GM18868 (cell line): Measurements from ENCODE around the gene DNMT3B.
A peak's percentile ranks its signal among the peaks of the same experiment; 100 is the strongest.
"Not testable (repeated sequence)": the region's sequence is repeated elsewhere in the genome, so short reads cannot be mapped to it uniquely, and the experiment has no call there.

Experiments
- ATAC-seq: cut with Tn5 transposase; IDR thresholded peaks from one replicate; pipeline ENCODE4 v1.9.1; 2021; ENCODE audit warnings: mild to moderate bottlenecking, moderate library complexity; ENCODE audit not compliant: unreplicated experiment

DNMT3B gene

GRCh38 chr20:32761831-32762753 lies at the start of gene DNMT3B:
TSS of gene DNMT3B (plus strand) at chr20:32762385. CDS start at chr20:32780324, 17,939 bp downstream.
- peak; percentile 62 for ATAC-seq

- no peak for ATAC-seq
Observed at GRCh38 chr20:32718749-32719348, 43.3 kb upstream of the DNMT3B start.

- ATAC-seq = no peak
Observed at GRCh38 chr20:32727683-32728082, 34.5 kb upstream of the DNMT3B start.

GRCh38 chr20:32728435-32728834 lies 33.8 kb upstream of the DNMT3B start:
- not testable (repeated sequence) for ATAC-seq

- not testable (repeated sequence) for ATAC-seq
Observed at GRCh38 chr20:32729334-32729733, 32.9 kb upstream of the DNMT3B start.

GRCh38 chr20:32731882-32732266 lies 30.3 kb upstream of the DNMT3B start:
- ATAC-seq = no peak

- no peak for ATAC-seq
Observed at GRCh38 chr20:32737371-32738223, 24.6 kb upstream of the DNMT3B start.

- no peak for ATAC-seq
Observed at GRCh38 chr20:32741151-32741550, 21.0 kb upstream of the DNMT3B start.

- ATAC-seq = peak; percentile 22
Observed at GRCh38 chr20:32742322-32743236, 19.6 kb upstream of the DNMT3B start.

- ATAC-seq = peak; percentile 57
Observed at GRCh38 chr20:32743237-32744112, 18.7 kb upstream of the DNMT3B start, which contains the start of gene COMMD7. TSS of gene COMMD7 (minus strand) at chr20:32743467. CDS start at chr20:32743391, 76 bp downstream.

GRCh38 chr20:32749914-32750637 lies 12.1 kb upstream of the DNMT3B start:
- ATAC-seq = no peak

- no peak for ATAC-seq
Observed at GRCh38 chr20:32751293-32751692, 10.9 kb upstream of the DNMT3B start.

- ATAC-seq = no peak
Observed at GRCh38 chr20:32751702-32752457, 10.3 kb upstream of the DNMT3B start.

- ATAC-seq = no peak
Observed at GRCh38 chr20:32752458-32753250, 9.5 kb upstream of the DNMT3B start.

- ATAC-seq = no peak
Observed at GRCh38 chr20:32753731-32754130, 8.5 kb upstream of the DNMT3B start.

- ATAC-seq = no peak
Observed at GRCh38 chr20:32756156-32756555, 6.0 kb upstream of the DNMT3B start.

- no peak for ATAC-seq
Observed at GRCh38 chr20:32761417-32761830, 761 bp upstream of the DNMT3B start.
